NCI-H345 treated with DMSO at 0.1 percent for 48 hours (cell line): ENCODE data around the gene CIAO2B.

Experiments used
- DNase-seq: peaks from one replicate; lab custom pipeline; 2025; ENCODE audit not compliant: unreplicated experiment; lab: John Stamatoyannopoulos, UW

The CIAO2B gene

DNA sequence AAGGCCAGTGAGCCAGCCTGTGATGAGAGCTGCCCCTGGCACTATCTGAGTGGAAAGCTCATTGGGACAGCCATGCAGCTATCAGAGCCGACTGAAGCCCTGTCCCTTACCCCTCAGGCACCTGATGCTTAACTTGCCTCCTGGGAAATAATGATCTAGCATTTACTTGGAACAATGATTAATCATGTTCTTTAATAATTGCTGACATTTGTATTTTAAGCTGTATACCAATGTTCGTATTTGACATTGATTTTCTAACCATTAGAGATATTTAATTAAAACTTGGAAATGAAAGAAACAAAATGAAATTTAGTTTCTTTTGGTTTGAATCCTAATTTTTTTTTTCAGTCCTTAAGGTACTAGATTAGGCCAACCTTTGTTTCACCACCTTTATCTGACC, 43.4 kb downstream of the CIAO2B start:
- DNase-seq: no peak

DNA sequence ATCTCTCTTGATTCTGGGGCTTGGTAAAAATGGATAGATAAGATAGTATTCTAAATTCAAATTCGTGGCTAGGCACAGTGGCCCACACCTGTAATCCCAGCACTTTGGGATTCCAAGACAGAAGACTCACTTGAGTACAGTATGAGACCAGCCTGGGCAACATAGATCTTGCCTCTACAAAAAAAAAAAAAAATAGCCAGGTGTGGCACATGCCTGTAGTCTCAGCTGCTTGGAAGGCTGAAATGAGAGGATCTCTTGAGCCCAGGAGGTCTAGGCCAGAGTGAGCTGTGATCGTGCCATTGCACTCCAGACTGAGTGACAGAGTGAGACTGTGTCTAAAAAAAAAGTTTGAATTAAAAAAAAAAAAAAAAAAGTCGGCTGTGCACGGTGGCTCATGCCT, 44.6 kb downstream of the CIAO2B start:
- no peak for DNase-seq

DNA sequence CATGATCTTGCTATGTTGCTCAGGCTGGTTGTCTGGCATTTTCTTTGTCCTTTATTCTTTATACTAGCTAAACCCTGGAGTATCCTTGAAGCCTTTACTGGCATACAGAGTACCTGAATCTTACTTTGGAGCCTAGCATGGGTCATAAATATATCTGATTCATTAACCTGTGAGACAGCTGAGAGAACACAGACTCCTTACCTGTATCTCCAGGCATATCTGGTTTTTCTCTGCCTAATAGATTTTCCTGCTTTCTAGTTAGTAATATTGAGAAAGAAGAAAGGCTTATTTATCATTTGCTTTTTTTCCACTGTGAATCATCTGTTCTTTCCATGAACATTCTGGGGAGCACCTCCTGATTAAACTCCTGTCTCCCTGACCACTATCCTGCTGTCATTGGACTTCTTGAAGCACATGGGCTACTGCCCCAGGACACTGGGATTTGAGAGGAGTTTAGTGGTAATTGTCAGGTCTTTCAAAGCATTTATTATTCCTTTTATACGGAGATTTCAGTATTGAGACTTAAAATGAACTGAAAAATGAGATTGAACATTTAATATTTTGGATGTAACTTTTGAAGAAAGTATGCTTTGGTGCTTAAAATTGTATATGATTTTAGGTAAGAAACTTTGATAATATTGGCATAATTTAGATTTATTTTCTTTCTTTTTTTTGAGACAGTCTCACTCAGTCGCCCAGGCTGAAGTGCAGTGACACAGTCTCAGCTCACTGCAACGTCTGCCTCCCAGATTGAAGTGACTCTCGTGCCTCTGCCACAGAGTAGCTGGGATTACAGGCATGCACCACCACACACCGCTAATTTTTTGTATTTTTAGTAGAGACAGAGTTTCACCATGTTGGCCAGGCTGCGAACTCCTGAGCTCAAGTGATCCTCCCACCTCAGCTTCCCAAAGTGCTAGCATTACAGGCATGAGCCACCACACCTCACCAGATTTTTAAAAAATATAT, 45.3 kb downstream of the CIAO2B start:
- DNase-seq: no peak

DNA sequence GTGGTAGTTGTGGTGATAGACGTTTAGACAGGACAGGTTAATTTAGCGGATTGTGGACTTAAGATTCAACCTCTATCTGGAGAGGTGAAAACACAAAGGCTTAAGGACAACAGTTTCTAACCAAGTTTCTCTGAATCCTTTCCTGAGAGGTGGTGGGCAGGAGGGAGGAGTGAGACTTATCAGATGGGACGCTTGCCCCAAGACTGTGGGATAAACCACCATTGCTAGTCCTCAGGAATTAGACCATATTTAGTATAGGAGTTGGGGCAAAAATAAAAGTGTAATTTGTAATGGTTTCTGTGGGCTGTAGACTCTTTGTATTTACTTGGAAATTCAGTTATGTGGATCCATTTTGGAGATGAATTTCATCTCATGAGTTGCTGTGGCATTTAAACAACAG, 47.3 kb downstream of the CIAO2B start:
- DNase-seq: no peak

DNA sequence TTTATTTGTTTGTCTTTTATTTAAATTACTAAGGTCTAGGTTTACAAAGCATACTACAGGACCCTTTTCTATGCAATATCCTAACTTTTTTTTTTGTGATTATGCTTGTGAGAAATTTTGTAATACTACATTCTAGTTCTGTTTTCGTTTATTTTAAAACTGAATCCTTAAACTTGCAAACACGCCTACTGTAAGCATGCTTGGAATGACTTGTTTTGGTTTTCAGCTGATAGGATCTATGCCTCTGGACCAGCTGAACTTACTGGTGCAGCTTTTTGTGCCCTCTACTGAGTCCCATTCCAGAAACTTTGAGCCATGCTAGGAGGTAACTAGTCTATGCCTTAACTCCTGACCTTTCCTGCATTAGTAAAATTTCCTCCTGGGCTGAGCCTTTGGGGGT, 47.9 kb downstream of the CIAO2B start:
- DNase-seq: no peak

DNA sequence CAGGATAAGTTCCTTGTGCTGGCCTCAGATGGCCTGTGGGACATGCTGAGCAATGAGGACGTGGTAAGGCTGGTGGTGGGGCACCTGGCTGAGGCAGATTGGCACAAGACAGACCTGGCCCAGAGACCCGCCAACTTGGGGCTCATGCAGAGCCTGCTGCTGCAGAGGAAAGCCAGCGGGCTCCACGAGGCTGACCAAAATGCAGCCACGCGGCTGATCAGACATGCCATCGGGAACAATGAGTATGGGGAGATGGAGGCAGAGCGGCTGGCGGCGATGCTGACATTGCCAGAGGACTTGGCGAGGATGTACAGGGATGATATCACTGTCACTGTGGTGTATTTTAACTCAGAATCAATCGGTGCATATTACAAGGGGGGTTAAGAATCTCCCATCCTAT, 48.7 kb downstream of the CIAO2B start:
- no peak for DNase-seq

DNA sequence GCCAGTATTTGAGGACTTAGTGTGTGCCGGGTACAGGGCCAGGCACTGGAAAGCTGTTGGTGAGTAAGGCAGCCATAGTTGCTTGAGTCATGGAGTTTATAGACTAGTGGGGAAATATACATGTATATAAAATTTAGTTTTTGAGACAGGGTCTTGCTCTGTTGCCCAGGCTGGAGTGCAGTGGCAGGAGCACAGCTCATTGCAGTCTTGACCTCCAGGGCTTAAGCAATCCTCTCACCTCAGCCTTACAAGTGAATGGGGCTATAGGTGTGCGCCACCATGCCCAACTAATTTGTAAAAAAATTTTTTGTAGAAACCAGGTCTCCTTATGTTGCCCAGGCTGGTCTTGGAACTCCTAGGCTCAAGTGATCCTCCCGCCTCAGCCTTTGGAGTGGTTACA, 51.5 kb downstream of the CIAO2B start:
- no peak for DNase-seq
